ENCODE data around the gene FAM163B. TPM values are rescaled to one million over a fixed set of nuclear protein-coding genes. Genes with fewer than 3 reads are reported as not detected.

Gene FAM163B
- total and polyA plus RNA-seq, 2 of the 8 experiments (the other 6 are each of a cell fraction or from before 2014, with no cell fraction given): 0.63 to 1.0 TPM

DNA sequence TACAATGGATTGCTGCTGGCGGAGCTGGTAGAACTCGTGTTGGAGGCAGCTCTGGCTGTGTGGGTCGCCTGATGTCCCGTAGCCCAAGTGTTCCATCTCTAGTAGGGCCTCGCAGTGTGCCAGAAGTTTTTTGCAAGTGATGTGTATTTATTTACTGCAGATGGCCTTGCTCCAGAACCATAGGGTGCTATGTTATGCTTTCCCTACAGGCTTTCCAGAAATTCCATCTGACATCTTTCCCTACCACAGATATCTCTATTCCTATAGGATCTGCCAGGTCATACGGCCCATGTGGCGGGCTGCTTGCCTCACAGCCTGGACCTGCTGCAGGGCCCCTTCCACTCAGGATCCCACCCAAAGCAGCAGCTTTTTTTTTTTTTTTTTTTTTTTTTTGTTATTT is 57.7 kb downstream of the FAM163B start:
- Histone ChIP-seq H3K14ac (ENCODE audit: insufficient read length) (no peak overlapping the region), H3K27ac (ENCODE audit: low read depth, low read length) (no peak overlapping the region), H3K4me1 (replicated peaks in 1 of 4; ENCODE audit: control insufficient read depth in 3 of 4, insufficient read depth in 4 of 4, low read length in 3 of 4) (peaks cover 0 to 5% (median under 1%) of the 10 kb centered on the region in 4 experiments; a peak in 2 of 7 replicates), H3K9me3 (ENCODE audit: insufficient read depth in 2 of 2, low read depth in 1 of 2, low read length in 1 of 2) (no peaks in the 10 kb centered on the region), H3K79me1 (ENCODE audit: low read depth, low read length) (no peaks in the 10 kb centered on the region; the same call in 1 of the 2 replicates), H4K5ac (ENCODE audit: insufficient read length, low read depth, low read length) (no peak overlapping the region), H3K23ac (ENCODE audit: insufficient read length) (no peak overlapping the region), H3K18ac (ENCODE audit: extremely low read depth, low read length) (no peak overlapping the region), H3K27me3 (replicated peaks in 1 of 4; ENCODE audit: control insufficient read depth in 3 of 4, extremely low read depth in 1 of 4, insufficient read depth in 3 of 4, low read length in 3 of 4) (no peaks in the 10 kb centered on the region), H3K4me2 (ENCODE audit: insufficient read depth in 1 of 2, low read depth in 2 of 2, low read length in 2 of 2) (no peak overlapping the region), H3K79me2 (ENCODE audit: control insufficient read depth in 1 of 2, insufficient read depth in 2 of 2, low read length in 2 of 2) (no peaks in the 10 kb centered on the region), H2BK20ac (ENCODE audit: low read length) (no peak overlapping the region), H3K36me3 (ENCODE audit: control insufficient read depth in 2 of 4, insufficient read depth in 4 of 4, low read length in 3 of 4) (no peaks in the 10 kb centered on the region), H4K20me1 (replicated peaks in 1 of 2; ENCODE audit: control insufficient read depth in 1 of 2, insufficient read depth in 2 of 2, low read length in 2 of 2) (peaks cover 0 to 4% of the 10 kb centered on the region in 2 experiments), H3K4ac (replicated peaks; ENCODE audit: insufficient read length, low read depth, low read length) (no peak overlapping the region), H2AFZ (ENCODE audit: low read length) (no peak overlapping the region), H4K91ac (replicated peaks; ENCODE audit: insufficient read length, low read length) (no peak overlapping the region), H3K56ac (replicated peaks; ENCODE audit: insufficient read length, low read depth, low read length) (no peak overlapping the region), H4K8ac (ENCODE audit: extremely low read depth, insufficient read depth, low read length) (no peak overlapping the region), H2AK5ac (ENCODE audit: low read depth, low read length) (no peak overlapping the region), H2BK12ac (ENCODE audit: low read depth, low read length) (no peak overlapping the region), H2BK15ac (ENCODE audit: low read length) (no peak overlapping the region), H2BK5ac (ENCODE audit: low read depth, low read length) (no peak overlapping the region), H2BK120ac (replicated peaks; ENCODE audit: low read depth, low read length) (no peak overlapping the region), H3K9ac (replicated peaks in 1 of 4; ENCODE audit: extremely low read depth in 1 of 4, low read depth in 3 of 4, low read length in 3 of 4) (no peak overlapping the region), H3K4me3 (ENCODE audit: extremely low read depth in 1 of 4, insufficient read depth in 2 of 4, low read depth in 3 of 4, low read length in 4 of 4) (no peak overlapping the region), H3K23me2 (ENCODE audit: low read depth, low read length) (no peaks in the 10 kb centered on the region)
- FAIRE-seq (no peak), DNase-seq (ENCODE audit: low read depth in 1 of 2, low spot score in 2 of 2) (no peak)
- POLR2A ChIA-PET (ENCODE audit: partially characterized antibody): no interaction called here
- 83% methylated on average over 7 of the region's 7 CpGs; no CpG with 5 or more reads in 1 of the 2 experiments for WGBS, 2 experiments (ENCODE audit: extremely low coverage in 1 of 2, insufficient coverage in 1 of 2, insufficient read length in 1 of 2, insufficient replicate concordance in 2 of 2, low coverage in 1 of 2, low lambda C conversion rate in 2 of 2, missing lambda C conversion rate in 1 of 2)
- CTCF ChIA-PET (ENCODE audit: partially characterized antibody): interaction anchor here (1.1 to 2.2 kb wide), 5 partner anchors 9 to 104 kb away, joined by 3 to 8 read pairs (median 3); partner anchors contain the start of gene ADAMTSL2
- TF ChIP-seq BCL11A (IDR thresholded peaks at IDR 0.05; ENCODE audit: low read depth in 2 of 2, low read length in 2 of 2) (no peak), USF2 (IDR thresholded peaks at IDR 0.05; ENCODE audit: low read length) (no peak), CBX5 (IDR thresholded peaks at IDR 0.05; ENCODE audit: low read depth, low read length) (no peak)
- TF ChIP-seq, protein P1, sequence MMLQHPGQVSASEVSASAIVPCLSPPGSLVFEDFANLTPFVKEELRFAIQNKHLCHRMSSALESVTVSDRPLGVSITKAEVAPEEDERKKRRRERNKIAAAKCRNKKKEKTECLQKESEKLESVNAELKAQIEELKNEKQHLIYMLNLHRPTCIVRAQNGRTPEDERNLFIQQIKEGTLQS (IDR thresholded peaks at IDR 0.05; ENCODE audit: insufficient read depth, low read depth, low read length): no peak

All from H1 (cell line).